ENCODE measurements around the gene DHX29.

Gene DHX29

GRCh38 chr5:55308254-55308836 is 851 bp upstream of the DHX29 start:
- DNase-seq, result no peak

GRCh38 chr5:55306641-55307382 is 682 bp downstream of the DHX29 start:
- no peak for DNase-seq

GRCh38 chr5:55305345-55305744 is 2.1 kb downstream of the DHX29 start:
- DNase-seq, result no peak

GRCh38 chr5:55304584-55304983 is 2.9 kb downstream of the DHX29 start:
- no peak for DNase-seq

GRCh38 chr5:55303238-55303690 is 4.2 kb downstream of the DHX29 start:
- DNase-seq, result no peak

- DNase-seq, result no peak
Observed at GRCh38 chr5:55300890-55301289, 6.6 kb downstream of the DHX29 start.

GRCh38 chr5:55294935-55295334 is 12.6 kb downstream of the DHX29 start:
- DNase-seq, result no peak

GRCh38 chr5:55290991-55291390 is 16.5 kb downstream of the DHX29 start:
- no peak for DNase-seq

GRCh38 chr5:55289808-55290207 is 17.7 kb downstream of the DHX29 start:
- no peak for DNase-seq

- DNase-seq, result no peak
Observed at GRCh38 chr5:55286411-55286933, 21.0 kb downstream of the DHX29 start.

GRCh38 chr5:55278778-55279177 is 28.7 kb downstream of the DHX29 start:
- no peak for DNase-seq

- no peak for DNase-seq
Observed at GRCh38 chr5:55276771-55277170, 30.7 kb downstream of the DHX29 start.

GRCh38 chr5:55258339-55258738 is 49.2 kb downstream of the DHX29 start:
- no peak for DNase-seq

GRCh38 chr5:55254802-55255201 is 52.7 kb downstream of the DHX29 start:
- DNase-seq, result no peak

GRCh38 chr5:55250064-55250463 is 57.4 kb downstream of the DHX29 start:
- no peak for DNase-seq

GRCh38 chr5:55241746-55242145 is 65.7 kb downstream of the DHX29 start:
- DNase-seq, result no peak

- DNase-seq, result no peak
Observed at GRCh38 chr5:55236800-55237199, 70.7 kb downstream of the DHX29 start.

- no peak for DNase-seq
Observed at GRCh38 chr5:55234121-55234700, 73.3 kb downstream of the DHX29 start.

GRCh38 chr5:55232985-55233928 is 74.2 kb downstream of the DHX29 start, which contains the start of gene CCNO:
TSS of gene CCNO (minus strand) at chr5:55233608. CDS start at chr5:55233523, 85 bp downstream.
- DNase-seq, result peak; percentile 83

- no peak for DNase-seq
Observed at GRCh38 chr5:55232271-55232984, 75.1 kb downstream of the DHX29 start.

- no peak for DNase-seq
Observed at GRCh38 chr5:55231919-55232270, 75.6 kb downstream of the DHX29 start.

Data from activated effector memory CD4-positive, alpha-beta T cell treated with anti-CD3 and anti-CD28 coated beads, Interleukin-2, amount 50 U/mL, for 16 hours (primary cell).